K562 (cell line): ENCODE results near the gene NOVA1.

Experiments
- CAMTA2 ChIP-seq: fragments of 250-450 bp; sonication (Bioruptor Pico); conservative IDR thresholded peaks from 2 replicates; pipeline ENCODE4 v1.5.1; 2022
- FOXM1 ChIP-seq, 2 experiments: fragments of 450-650 bp in 1 of 2; sonication (generic) in 1 of 2; formaldehyde crosslinking in 1 of 2; IDR thresholded peaks; 2 replicates each; pipeline versions ENCODE4 v1.6.1 to v1.9.0; 2017 to 2022; ENCODE audit warnings: low read depth in 2 of 2, mild to moderate bottlenecking in 2 of 2, missing genetic modification reagents in 1 of 2, moderate library complexity in 1 of 2
- KAT8 ChIP-seq: fragments of 450-650 bp; IDR thresholded peaks from 2 replicates; pipeline ENCODE4 v1.6.1; 2016; ENCODE audit warnings: low read depth, mild to moderate bottlenecking
- MBD2 ChIP-seq: sonication (generic); IDR thresholded peaks from 2 replicates; pipeline ENCODE4 v1.6.1; 2016; ENCODE audit warnings: low read depth, borderline replicate concordance
- ZBTB33 ChIP-seq: sonication (generic); formaldehyde crosslinking; IDR thresholded peaks from 2 replicates; pipeline ENCODE4 v1.8.1; 2023; ENCODE audit warnings: mild to moderate bottlenecking, missing genetic modification reagents
- ZNF766 ChIP-seq: fragments of 200-800 bp; sonication (Bioruptor generic); conservative IDR thresholded peaks from 2 replicates; pipeline ENCODE4 v1.6.1; 2016; ENCODE audit warnings: missing genetic modification characterization, missing compliant biosample characterization

GRCh38 chr14:26486922-26487321 is 110.9 kb downstream of the NOVA1 start:
- no peak for TF ChIP-seq MBD2
- no peak for TF ChIP-seq CAMTA2
- no peak for TF ChIP-seq ZNF766 (CRISPR knock-in tag)
- no peak for TF ChIP-seq KAT8
- TF ChIP-seq FOXM1 (IDR thresholded peaks at IDR 0.05; ENCODE audit: low read depth) = no peak
- TF ChIP-seq FOXM1 (CRISPR knock-in tag; IDR thresholded peaks at IDR 0.05; ENCODE audit: low read depth) = no peak
- TF ChIP-seq ZBTB33 (CRISPR knock-in tag) = no peak
